Activated naive CD8-positive, alpha-beta T cell (primary cell): ENCODE results near the gene VPS8.
"Not testable (repeated sequence)": the region's sequence is repeated elsewhere in the genome, so short reads cannot be mapped to it uniquely, and the experiment has no call there.

Experiments
- H3K27ac Mint-ChIP-seq: one replicate; pipeline ENCODE4 v1.8.0; 2021; ENCODE audit warnings: mixed read lengths
- H3K27me3 Mint-ChIP-seq: one replicate; pipeline ENCODE4 v1.8.0; 2021; ENCODE audit warnings: mixed read lengths
- H3K36me3 Mint-ChIP-seq: one replicate; pipeline ENCODE4 v1.8.0; 2021; ENCODE audit warnings: mixed read lengths
- H3K4me1 Mint-ChIP-seq: one replicate; pipeline ENCODE4 v1.8.0; 2021; ENCODE audit warnings: low read depth, mixed read lengths
- H3K4me3 Mint-ChIP-seq: one replicate; pipeline ENCODE4 v1.8.0; 2021; ENCODE audit warnings: mild to moderate bottlenecking, mixed read lengths
- H3K9me3 Mint-ChIP-seq: one replicate; pipeline ENCODE4 v1.8.0; 2021; ENCODE audit warnings: low read depth, mixed read lengths

The VPS8 gene

GRCh38 chr3:184927796-184928315, 115.9 kb downstream of the VPS8 start:
- no peak overlapping the region for H3K27ac Mint-ChIP-seq
- no peaks in the 10 kb centered on the region for H3K4me1 Mint-ChIP-seq
- peaks cover 18% of the 10 kb centered on the region for H3K36me3 Mint-ChIP-seq
- H3K4me3 Mint-ChIP-seq = no peak overlapping the region
- H3K27me3 Mint-ChIP-seq = no peaks in the 10 kb centered on the region
- no peaks in the 10 kb centered on the region for H3K9me3 Mint-ChIP-seq

DNA sequence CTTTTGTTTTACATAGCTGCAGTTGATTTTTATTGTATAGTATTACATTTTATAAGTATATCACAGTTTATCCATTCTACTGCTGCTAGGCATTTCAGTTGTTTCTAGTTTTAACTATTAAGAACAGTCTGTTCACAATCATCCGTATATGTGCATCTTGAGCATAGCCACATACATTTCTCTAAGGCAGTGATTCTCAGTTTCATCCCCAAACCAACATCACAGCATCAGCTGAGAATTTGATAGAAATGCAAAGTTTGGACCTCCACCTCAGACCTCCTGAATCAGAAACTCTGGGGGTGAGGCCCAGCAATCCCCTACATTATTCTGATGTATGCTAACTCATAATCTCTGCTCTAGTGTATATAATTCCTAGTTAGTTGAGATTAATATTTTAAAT, 120.8 kb downstream of the VPS8 start:
- no peaks in the 10 kb centered on the region for H3K27me3 Mint-ChIP-seq
- H3K9me3 Mint-ChIP-seq = no peaks in the 10 kb centered on the region
- no peak overlapping the region for H3K27ac Mint-ChIP-seq
- H3K36me3 Mint-ChIP-seq = peaks cover 12% of the 10 kb centered on the region
- no peak overlapping the region for H3K4me3 Mint-ChIP-seq
- H3K4me1 Mint-ChIP-seq = no peaks in the 10 kb centered on the region

DNA sequence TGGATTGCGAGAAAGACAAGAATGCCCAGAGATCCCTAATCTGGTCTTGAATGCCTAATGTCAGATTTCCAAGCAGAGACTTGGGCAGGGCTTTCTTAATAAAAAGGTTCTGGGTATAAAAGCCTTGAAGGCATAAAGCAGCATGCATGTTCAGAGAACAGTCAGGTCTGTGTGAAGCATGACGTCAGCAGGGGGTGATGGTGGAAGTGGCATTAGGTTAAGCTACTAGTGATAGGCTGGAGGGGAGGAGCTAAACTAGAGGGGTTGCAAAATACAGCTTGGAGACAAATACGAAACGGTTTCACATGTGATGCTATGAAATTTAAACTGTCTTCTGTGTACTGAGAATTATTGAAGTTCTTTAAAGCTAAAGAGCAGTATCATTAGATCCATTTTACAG, 125.6 kb downstream of the VPS8 start:
- Mint-ChIP-seq H3K9me3 (no peaks in the 10 kb centered on the region), H3K27ac (no peak overlapping the region), H3K4me1 (no peaks in the 10 kb centered on the region), H3K36me3 (peaks cover 13% of the 10 kb centered on the region), H3K27me3 (no peaks in the 10 kb centered on the region), H3K4me3 (no peak overlapping the region)

- Mint-ChIP-seq H3K4me3 (no peak overlapping the region), H3K27ac (no peak overlapping the region), H3K36me3 (peaks cover 8% of the 10 kb centered on the region), H3K27me3 (no peaks in the 10 kb centered on the region), H3K4me1 (no peaks in the 10 kb centered on the region), H3K9me3 (no peaks in the 10 kb centered on the region)
Measured at GRCh38 chr3:184941408-184941807, 129.4 kb downstream of the VPS8 start.

- peaks cover 12% of the 10 kb centered on the region for H3K36me3 Mint-ChIP-seq
- H3K27me3 Mint-ChIP-seq = no peaks in the 10 kb centered on the region
Measured at GRCh38 chr3:184942735-184943134, 130.8 kb downstream of the VPS8 start.

GRCh38 chr3:184944241-184944640, 132.3 kb downstream of the VPS8 start:
- Mint-ChIP-seq H3K27ac (no peak overlapping the region), H3K9me3 (no peaks in the 10 kb centered on the region), H3K27me3 (no peaks in the 10 kb centered on the region), H3K4me1 (no peaks in the 10 kb centered on the region), H3K36me3 (peaks cover 13% of the 10 kb centered on the region), H3K4me3 (no peak overlapping the region)

More at GRCh38 chr3:184942735-184943134, 130.8 kb downstream of the VPS8 start:
- H3K27ac Mint-ChIP-seq = no peak overlapping the region
- H3K4me1 Mint-ChIP-seq = no peaks in the 10 kb centered on the region
- H3K9me3 Mint-ChIP-seq = no peaks in the 10 kb centered on the region
- H3K4me3 Mint-ChIP-seq = no peak overlapping the region

DNA sequence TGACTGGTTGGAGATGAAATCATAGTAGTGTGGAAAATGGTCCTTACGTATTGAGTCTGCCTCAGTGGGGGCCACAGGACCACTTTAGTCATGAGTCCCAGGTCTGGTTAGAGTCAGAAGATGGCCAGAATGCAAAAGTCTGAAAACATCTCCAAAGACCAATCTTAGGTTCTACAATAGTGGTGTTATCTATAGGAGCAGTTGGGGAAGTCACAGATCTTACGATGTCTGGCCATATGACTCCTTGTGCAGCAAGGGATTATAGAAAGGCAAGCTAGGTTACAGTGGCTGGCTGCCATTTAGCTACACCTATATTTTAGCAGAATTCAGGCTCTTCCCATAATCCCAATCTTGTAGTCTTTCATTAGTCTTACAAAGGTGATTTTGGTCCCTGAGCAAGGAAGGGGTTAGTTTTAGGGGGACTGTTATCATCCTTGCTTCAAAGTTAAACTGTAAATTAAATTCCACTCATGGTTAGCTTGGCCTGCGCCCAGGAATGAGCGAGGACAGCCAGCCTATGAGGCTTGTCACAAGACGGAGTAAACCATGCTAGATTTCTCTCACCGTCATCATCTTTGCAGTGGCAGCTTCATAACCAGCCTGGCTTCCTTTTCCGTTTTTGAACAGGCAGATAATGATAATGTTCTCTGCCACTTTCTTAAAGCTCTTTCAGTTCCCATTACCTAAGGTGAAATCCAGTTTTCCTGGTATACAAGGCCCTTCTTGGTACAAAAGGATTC, 134.1 kb downstream of the VPS8 start:
- Mint-ChIP-seq H3K9me3 (no peaks in the 10 kb centered on the region), H3K27ac (no peak overlapping the region), H3K4me1 (peaks cover 2% of the 10 kb centered on the region), H3K4me3 (no peak overlapping the region), H3K27me3 (no peaks in the 10 kb centered on the region), H3K36me3 (peaks cover 14% of the 10 kb centered on the region)

DNA sequence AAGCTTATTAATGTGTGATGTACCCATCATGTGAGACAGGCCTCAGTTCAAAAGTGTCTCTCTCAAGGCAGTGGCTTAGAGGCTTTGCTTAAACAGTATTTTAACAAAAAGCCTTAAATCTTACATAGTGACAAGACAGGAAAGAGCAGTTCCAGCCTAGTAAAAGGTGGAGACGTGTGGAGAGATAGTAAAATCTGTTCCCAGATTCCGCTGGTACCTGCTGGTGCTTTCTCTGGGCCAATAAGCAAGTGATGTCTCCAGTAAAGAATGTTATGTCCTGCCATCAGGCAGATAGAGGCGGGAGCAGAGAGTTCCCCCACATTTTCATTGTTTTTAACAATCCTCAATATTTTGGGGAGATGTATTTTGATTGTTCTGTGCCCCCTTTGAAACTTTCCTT, 135.0 kb downstream of the VPS8 start:
- H3K4me1 Mint-ChIP-seq = peaks cover 2% of the 10 kb centered on the region
- no peaks in the 10 kb centered on the region for H3K9me3 Mint-ChIP-seq
- no peaks in the 10 kb centered on the region for H3K27me3 Mint-ChIP-seq
- H3K4me3 Mint-ChIP-seq = no peak overlapping the region
- H3K27ac Mint-ChIP-seq = no peak overlapping the region
- peaks cover 14% of the 10 kb centered on the region for H3K36me3 Mint-ChIP-seq

- peaks cover 18% of the 10 kb centered on the region for H3K36me3 Mint-ChIP-seq
- no peak overlapping the region for H3K27ac Mint-ChIP-seq
- peaks cover 5% of the 10 kb centered on the region for H3K4me1 Mint-ChIP-seq
- no peak overlapping the region for H3K4me3 Mint-ChIP-seq
- H3K27me3 Mint-ChIP-seq = no peaks in the 10 kb centered on the region
- H3K9me3 Mint-ChIP-seq = no peaks in the 10 kb centered on the region
Measured at GRCh38 chr3:184949251-184949965, 137.4 kb downstream of the VPS8 start.

DNA sequence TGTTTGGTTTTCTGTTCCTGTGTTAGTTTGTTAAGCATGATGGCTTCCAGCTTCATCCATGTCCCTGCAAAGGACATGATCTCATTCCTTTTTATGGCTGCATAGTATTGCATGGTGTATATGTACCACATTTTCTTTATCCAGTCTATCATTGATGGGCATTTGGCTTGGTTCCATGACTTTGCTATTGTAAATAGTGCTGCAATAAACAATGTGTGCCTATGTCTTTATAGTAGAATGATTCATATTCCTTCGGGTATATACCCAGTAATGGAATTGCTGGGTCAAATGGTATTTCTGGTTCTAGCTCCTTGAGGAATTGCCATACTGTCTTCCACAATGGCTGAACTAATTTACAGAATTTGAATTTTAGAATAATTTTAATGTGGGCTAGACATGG, 138.8 kb downstream of the VPS8 start:
- peaks cover 18% of the 10 kb centered on the region for H3K36me3 Mint-ChIP-seq

GRCh38 chr3:184952671-184953070, 140.7 kb downstream of the VPS8 start:
- peak overlapping the region; percentile 68 for H3K27ac Mint-ChIP-seq
- peaks cover 17% of the 10 kb centered on the region for H3K36me3 Mint-ChIP-seq
- no peaks in the 10 kb centered on the region for H3K9me3 Mint-ChIP-seq
- H3K27me3 Mint-ChIP-seq = no peaks in the 10 kb centered on the region
- H3K4me3 Mint-ChIP-seq = no peak overlapping the region
- peaks cover 5% of the 10 kb centered on the region for H3K4me1 Mint-ChIP-seq

More for the DNA sequence above, 138.8 kb downstream of the VPS8 start:
- not testable (repeated sequence) for H3K27ac Mint-ChIP-seq, H3K9me3 Mint-ChIP-seq, H3K4me1 Mint-ChIP-seq, H3K27me3 Mint-ChIP-seq, H3K4me3 Mint-ChIP-seq

DNA sequence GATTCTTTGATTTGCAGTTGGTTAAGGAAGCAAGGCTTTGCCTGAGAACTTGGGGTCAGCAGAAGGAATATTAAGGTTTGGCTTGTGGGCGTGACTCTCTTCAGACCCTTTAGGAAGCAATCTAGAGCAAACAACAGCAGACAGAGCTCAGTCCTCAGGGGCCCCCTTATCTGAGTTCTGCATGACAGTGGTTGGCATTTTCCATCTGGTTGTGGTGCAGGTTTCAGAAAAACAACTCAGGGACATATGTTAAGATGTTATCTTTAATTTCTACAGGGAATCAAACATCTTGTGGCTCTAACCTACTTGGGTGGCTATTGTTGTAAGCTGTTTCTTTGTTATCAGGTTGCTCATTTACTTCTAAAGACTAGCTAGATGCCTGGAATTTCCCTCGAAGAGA, 141.4 kb downstream of the VPS8 start:
- H3K4me3 Mint-ChIP-seq = no peak overlapping the region
- no peaks in the 10 kb centered on the region for H3K27me3 Mint-ChIP-seq
- no peak overlapping the region for H3K27ac Mint-ChIP-seq
- no peaks in the 10 kb centered on the region for H3K9me3 Mint-ChIP-seq
- H3K36me3 Mint-ChIP-seq = peaks cover 24% of the 10 kb centered on the region
- H3K4me1 Mint-ChIP-seq = peaks cover 5% of the 10 kb centered on the region

- no peaks in the 10 kb centered on the region for H3K27me3 Mint-ChIP-seq
- peaks cover 5% of the 10 kb centered on the region for H3K4me1 Mint-ChIP-seq
- no peak overlapping the region for H3K27ac Mint-ChIP-seq
- no peaks in the 10 kb centered on the region for H3K9me3 Mint-ChIP-seq
- H3K36me3 Mint-ChIP-seq = peaks cover 27% of the 10 kb centered on the region
- no peak overlapping the region for H3K4me3 Mint-ChIP-seq
Measured at GRCh38 chr3:184954251-184954650, 142.3 kb downstream of the VPS8 start.

DNA sequence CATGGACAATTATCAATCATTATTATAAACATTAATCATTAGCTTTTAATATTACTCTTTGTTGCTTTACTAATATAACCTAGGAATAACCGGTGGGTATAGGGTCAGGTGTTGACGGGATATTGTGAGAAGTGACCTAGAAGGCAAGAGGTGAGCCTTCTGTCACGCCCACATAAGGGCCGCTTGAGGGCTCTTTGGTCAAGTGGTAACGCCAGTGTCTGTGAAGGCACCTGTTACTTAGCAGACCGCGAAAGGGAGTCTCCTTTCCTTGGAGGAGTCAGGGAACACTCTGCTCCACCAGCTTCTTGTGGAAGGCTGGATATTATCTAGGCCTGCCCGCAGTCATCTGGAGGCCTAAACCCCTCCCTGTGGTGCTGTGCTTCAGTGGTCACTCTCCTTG, 142.9 kb downstream of the VPS8 start:
- H3K36me3 Mint-ChIP-seq = peaks cover 25% of the 10 kb centered on the region
- not testable (repeated sequence) for H3K27ac Mint-ChIP-seq, H3K4me1 Mint-ChIP-seq, H3K4me3 Mint-ChIP-seq, H3K27me3 Mint-ChIP-seq, H3K9me3 Mint-ChIP-seq

- H3K4me3 Mint-ChIP-seq = no peak overlapping the region
- no peaks in the 10 kb centered on the region for H3K27me3 Mint-ChIP-seq
- peaks cover 26% of the 10 kb centered on the region for H3K36me3 Mint-ChIP-seq
Measured at GRCh38 chr3:184965639-184966430, 153.9 kb downstream of the VPS8 start.

More at GRCh38 chr3:184965639-184966430, 153.9 kb downstream of the VPS8 start:
- H3K9me3 Mint-ChIP-seq = no peaks in the 10 kb centered on the region
- peak overlapping the region; percentile 0 for H3K27ac Mint-ChIP-seq
- H3K4me1 Mint-ChIP-seq = peaks cover 20% of the 10 kb centered on the region
